HG03432 (cell line): Measurements from ENCODE around the gene TTC21A.
A peak's percentile ranks its signal among the peaks of the same experiment; 100 is the strongest.

Experiments used
- ATAC-seq: cut with Tn5 transposase; IDR thresholded peaks from one replicate; pipeline ENCODE4 v1.9.1; 2021; ENCODE audit warnings: mild to moderate bottlenecking, moderate library complexity; ENCODE audit not compliant: unreplicated experiment

The TTC21A gene

DNA sequence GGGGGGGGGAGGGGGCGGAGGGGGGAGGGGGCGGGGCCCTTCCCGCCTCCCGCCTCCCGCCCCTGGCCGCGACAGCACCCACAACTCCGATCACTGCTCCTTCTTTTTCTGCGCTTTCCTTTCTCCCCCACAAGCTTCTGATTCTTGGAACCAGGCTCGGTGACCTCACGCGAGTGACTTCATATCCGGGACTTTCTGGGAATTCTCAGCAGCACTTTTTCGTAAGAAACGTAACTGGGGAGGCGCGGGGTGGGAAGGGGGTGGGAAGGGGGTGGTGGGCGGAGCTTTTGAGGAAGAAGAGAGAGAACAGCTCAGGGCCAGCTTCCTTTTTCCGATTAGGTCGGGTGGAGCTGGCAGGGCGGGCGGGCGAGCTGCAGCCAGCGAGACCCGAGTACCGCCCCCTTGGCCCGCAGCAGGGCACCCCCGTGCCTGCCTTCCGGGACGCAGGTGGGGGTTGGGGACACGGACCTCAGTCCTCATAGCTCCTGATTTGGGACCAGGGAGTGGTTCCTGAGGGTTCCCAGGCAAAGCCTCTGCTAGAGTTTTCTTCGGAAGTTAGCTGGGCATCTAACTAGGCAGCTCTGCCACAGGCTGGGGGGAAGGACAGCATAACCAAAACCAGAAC is 70.3 kb downstream of the TTC21A start:
- peak; percentile 44 for ATAC-seq

DNA sequence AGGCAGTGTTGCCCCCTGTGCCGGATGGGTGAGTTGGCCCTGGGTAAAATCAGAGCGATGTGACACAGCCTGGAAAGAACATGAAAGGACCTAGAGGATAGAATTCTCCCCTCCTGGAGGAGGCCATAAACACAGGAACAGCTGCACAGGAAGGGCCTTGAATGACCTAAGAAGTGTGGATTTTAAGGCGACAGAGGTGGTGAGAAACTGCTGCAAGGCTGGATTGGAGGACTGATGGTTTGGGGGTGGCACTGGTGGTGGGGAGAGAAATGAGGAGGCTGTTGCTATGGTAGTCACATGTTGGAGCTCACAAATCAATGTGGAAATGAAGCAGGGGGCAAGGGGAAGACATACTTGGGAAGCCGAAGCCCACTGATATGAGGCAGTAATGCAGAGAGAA is 71.1 kb downstream of the TTC21A start:
- no peak for ATAC-seq

- no peak for ATAC-seq
Observed at GRCh38 chr3:39180183-39180545, 72.7 kb downstream of the TTC21A start.

GRCh38 chr3:39180546-39181346 is 73.3 kb downstream of the TTC21A start:
- ATAC-seq = peak; percentile 95

- ATAC-seq = no peak
Observed at GRCh38 chr3:39181408-39182335, 74.2 kb downstream of the TTC21A start.

- ATAC-seq = no peak
Observed at GRCh38 chr3:39183211-39184080, 76.0 kb downstream of the TTC21A start.

- no peak for ATAC-seq
Observed at GRCh38 chr3:39184081-39184967, 76.8 kb downstream of the TTC21A start.

DNA sequence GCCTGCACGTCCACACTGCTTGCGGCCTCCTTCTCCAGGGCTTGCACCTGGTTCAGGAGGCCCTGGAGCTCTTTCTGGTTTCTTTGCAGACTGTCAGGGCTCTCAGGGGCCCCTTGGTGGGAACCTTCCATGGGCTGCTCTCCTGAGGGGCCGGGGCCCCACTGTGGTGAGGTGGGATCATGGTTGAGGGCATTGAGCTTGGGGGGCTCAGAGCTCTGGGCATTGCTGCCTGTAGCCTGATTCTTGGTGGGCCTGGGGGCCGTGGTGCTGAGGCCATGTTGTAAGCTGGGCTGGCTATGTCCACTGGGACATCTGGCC is 77.4 kb downstream of the TTC21A start:
- no peak for ATAC-seq

DNA sequence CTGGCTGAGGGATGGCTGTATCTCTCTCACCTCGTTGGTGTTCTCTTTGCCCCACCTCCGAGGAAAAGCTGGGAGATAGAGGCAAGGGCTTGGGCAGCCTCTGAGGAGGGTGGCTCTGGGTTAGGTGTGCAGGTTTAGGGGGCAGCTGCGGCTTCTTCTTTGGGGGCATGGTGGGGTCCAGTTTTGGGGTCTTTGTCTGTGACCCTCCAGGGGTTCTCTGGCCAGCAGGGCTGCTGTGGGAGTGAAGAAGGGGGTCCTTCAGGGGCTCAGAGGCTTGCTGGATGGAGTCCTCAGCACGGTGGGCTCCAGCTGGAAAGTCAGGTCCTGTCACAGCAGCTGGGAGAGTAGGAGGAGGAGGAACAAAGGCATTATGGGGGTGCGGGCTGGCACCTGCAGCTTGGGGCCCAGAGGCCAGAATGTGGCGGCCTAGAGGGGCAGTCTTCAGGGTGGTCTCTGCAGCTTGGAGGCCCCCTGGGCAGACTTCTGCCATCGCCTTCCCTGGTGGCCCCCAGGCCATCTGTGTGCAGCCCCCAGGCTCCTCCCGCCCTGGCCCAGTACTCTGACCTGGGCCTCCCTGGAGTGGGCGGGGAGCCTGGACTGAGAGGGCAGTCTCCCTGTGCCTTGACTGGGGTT is 78.0 kb downstream of the TTC21A start:
- ATAC-seq = no peak

DNA sequence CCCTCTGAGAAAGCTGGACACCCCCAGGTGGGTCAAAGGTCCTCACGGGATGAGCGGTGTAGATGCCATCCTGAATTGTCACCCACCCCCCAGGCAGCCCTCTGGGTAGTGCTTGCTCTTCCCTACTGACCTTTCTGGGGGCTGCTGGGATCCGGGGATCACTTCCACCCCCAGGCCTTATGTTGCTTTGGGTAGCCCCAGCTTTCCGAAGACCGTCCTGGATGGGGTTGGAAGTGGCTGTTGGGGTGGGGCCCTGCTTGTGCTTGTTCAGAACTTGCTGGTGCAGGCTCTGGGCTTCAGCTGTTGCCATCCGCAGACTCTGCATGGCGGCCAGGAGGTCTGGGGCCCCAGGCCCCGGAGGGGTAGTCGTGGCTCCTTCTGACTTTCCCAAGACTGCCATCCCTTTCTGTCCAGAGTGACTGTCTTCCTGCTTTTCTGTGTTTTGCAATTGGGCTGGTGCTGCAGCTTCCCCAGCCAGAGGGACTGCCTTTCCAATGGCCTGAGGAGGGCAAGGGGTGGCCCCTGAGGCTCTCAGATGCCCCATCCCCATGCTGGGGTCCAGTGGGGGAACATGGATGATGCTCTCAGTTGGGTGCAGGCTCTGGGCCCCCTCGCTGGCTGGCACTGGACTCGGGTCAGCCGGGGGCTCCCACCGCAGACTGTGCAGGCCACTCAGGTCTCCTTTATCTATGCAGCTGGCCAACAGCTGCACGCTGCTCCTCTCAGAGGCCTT is 78.6 kb downstream of the TTC21A start:
- no peak for ATAC-seq

DNA sequence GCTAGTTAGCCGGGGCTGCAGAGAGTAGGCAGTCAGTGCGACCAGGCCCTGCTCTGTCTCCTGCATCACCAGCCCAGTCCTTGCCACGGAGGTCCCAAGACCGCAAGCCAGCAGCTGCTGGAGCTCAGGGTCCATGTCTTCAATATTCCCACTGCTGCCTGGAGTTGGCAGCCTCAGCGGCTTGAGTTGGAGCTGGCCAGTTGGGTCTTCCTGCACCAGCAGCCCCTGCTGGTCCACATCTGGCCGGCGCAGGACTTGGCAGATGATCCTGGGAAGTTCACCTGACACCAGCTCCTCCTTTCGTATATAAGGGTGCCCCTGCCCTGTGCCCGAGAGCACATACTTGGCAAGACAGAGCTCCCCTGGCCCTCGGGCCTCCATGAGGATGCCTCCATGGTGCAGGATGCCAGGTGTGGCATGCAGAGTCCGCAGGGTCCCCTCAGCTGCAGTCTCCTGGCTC is 79.2 kb downstream of the TTC21A start:
- ATAC-seq = no peak

GRCh38 chr3:39187372-39188155 is 80.1 kb downstream of the TTC21A start:
- no peak for ATAC-seq
